HG03064 (cell line): Measurements from ENCODE around the gene CPD.

Experiments used
- ATAC-seq: cut with Tn5 transposase; IDR thresholded peaks from one replicate; pipeline ENCODE4 v1.9.1; 2021; ENCODE audit warnings: low read depth; ENCODE audit not compliant: unreplicated experiment

The CPD gene

GRCh38 chr17:30352240-30352814, 26.4 kb upstream of the CPD start:
- no peak for ATAC-seq

GRCh38 chr17:30354701-30355100, 24.0 kb upstream of the CPD start:
- ATAC-seq = no peak

GRCh38 chr17:30357476-30357875, 21.3 kb upstream of the CPD start:
- no peak for ATAC-seq

- ATAC-seq = no peak
These were observed 20.5 kb upstream of the CPD start for GRCh38 chr17:30358055-30358760.

GRCh38 chr17:30360086-30360808, 18.5 kb upstream of the CPD start:
- no peak for ATAC-seq

GRCh38 chr17:30361766-30362279, 16.9 kb upstream of the CPD start:
- ATAC-seq = no peak

GRCh38 chr17:30363715-30364202, 15.0 kb upstream of the CPD start:
- peak; percentile 91 for ATAC-seq

GRCh38 chr17:30366536-30366935, 12.2 kb upstream of the CPD start:
- no peak for ATAC-seq

- no peak for ATAC-seq
These were observed 9.6 kb upstream of the CPD start for GRCh38 chr17:30368912-30369720.

- ATAC-seq = no peak
These were observed 8.7 kb upstream of the CPD start for GRCh38 chr17:30369995-30370394.

GRCh38 chr17:30372755-30373154, 6.0 kb upstream of the CPD start:
- no peak for ATAC-seq

GRCh38 chr17:30375661-30376060, 3.1 kb upstream of the CPD start:
- ATAC-seq = no peak

GRCh38 chr17:30376621-30377452, 1.9 kb upstream of the CPD start:
- ATAC-seq = no peak

GRCh38 chr17:30377574-30378240, 1.0 kb upstream of the CPD start:
- no peak for ATAC-seq

GRCh38 chr17:30378241-30378824, 394 bp upstream of the CPD start:
- peak; percentile 5 for ATAC-seq

- ATAC-seq = peak; percentile 18
These were observed 676 bp downstream of the CPD start for GRCh38 chr17:30379303-30379902.

GRCh38 chr17:30379903-30380381, 1.2 kb downstream of the CPD start:
- ATAC-seq = no peak

GRCh38 chr17:30380643-30381339, 2.1 kb downstream of the CPD start:
- no peak for ATAC-seq
